B cell (primary cell): Measurements from ENCODE around the gene RAD51.

ENCODE experiments used
- CTCF ChIP-seq: fragments of 200-600 bp; IDR thresholded peaks from one replicate; pipeline ENCODE4 v1.8.0; 2022; ENCODE audit warnings: antibody characterized with exemption, mild to moderate bottlenecking
- EZH2 ChIP-seq: IDR thresholded peaks from 2 replicates; pipeline ENCODE4 v1.6.1; 2012; ENCODE audit warnings: borderline replicate concordance, low read depth, mild to moderate bottlenecking, moderate library complexity, low read length; ENCODE audit not compliant: insufficient read depth, poor library complexity, severe bottlenecking

- TF ChIP-seq CTCF (no peak), EZH2 (no peak)
Observed at GRCh38 chr15:40731034-40731433, 36.1 kb downstream of the RAD51 start.
